ENCODE measurements around the gene UTP18.

DNA sequence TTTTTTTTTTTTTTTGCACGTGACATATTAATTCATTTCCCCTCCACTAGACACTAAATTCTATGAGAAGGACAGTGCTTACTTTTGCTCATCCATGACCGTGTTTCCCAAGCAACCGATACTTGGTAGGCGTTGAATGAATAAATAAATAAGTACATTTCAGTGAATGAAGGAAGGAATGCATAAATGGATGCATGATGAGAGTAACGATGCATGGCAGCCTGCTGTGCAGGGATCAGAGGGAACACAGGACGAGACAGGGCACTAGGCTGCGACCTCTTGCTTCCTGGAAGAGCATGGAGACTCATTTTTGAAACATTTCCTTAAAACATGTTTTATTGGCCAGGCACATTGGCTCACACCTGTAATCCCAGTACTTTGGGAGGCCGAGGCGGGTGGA lies 84.2 kb downstream of the UTP18 start:
- no peak for TF ChIP-seq EZH2 (IDR thresholded peaks at IDR 0.05; ENCODE audit: borderline replicate concordance, low read length)
- TF ChIP-seq CTCF (IDR thresholded peaks at IDR 0.05; ENCODE audit: low read length) = no peak
